Urinary bladder (tissue), 4 donors: ENCODE data around the gene ZDBF2. TPM values are rescaled to one million over a fixed set of nuclear protein-coding genes. Genes with fewer than 3 reads are reported as not detected.
"Not testable (repeated sequence)": the region's sequence is repeated elsewhere in the genome, so short reads cannot be mapped to it uniquely, and the experiment has no call there.

Experiments
- DNase-seq: peaks from one replicate; pipeline ENCODE4 v3.0.0-alpha.2; 2015; ENCODE audit errors: extremely low spot score
- H3K27ac ChIP-seq: one replicate; pipeline ENCODE4 v1.5.1; 2013; ENCODE audit warnings: low read depth, mild to moderate bottlenecking, moderate library complexity
- H3K36me3 ChIP-seq: one replicate; pipeline ENCODE4 v1.6.1; 2013; ENCODE audit warnings: mild to moderate bottlenecking, moderate library complexity; ENCODE audit not compliant: insufficient read depth
- H3K4me1 ChIP-seq: one replicate; pipeline ENCODE4 v1.6.1; 2013; ENCODE audit warnings: mild to moderate bottlenecking, moderate library complexity; ENCODE audit not compliant: insufficient read depth
- H3K4me3 ChIP-seq: one replicate; pipeline ENCODE4 v1.5.1; 2013; ENCODE audit warnings: low read depth, low read length
- WGBS: extraction: QIAGEN DNeasy Blood & Tissue Kit; methylation state at CpG from one replicate; pipeline ENCODE4 v1.1.7; 2013; 5-methylcytosine and 5-hydroxymethylcytosine counted together
- polyA plus RNA-seq: library from polyadenylated mRNA; stranded (reverse); fragments of 200-250 nt; gene quantifications from one replicate; pipeline ENCODE4 v1.2.3, GENCODE V29; 2013
- total RNA-seq: library from RNA; depleted of rRNA; stranded (reverse); fragments of >200 nt; gene quantifications from one replicate; pipeline ENCODE4 v1.2.3, GENCODE V29; 2014
- donor health status: healthy with polysubstance abuse.
- donor health status: healthy.

Gene ZDBF2
- total and polyA plus RNA-seq, 2 donors, result 3.5 to 30.4 TPM

DNA sequence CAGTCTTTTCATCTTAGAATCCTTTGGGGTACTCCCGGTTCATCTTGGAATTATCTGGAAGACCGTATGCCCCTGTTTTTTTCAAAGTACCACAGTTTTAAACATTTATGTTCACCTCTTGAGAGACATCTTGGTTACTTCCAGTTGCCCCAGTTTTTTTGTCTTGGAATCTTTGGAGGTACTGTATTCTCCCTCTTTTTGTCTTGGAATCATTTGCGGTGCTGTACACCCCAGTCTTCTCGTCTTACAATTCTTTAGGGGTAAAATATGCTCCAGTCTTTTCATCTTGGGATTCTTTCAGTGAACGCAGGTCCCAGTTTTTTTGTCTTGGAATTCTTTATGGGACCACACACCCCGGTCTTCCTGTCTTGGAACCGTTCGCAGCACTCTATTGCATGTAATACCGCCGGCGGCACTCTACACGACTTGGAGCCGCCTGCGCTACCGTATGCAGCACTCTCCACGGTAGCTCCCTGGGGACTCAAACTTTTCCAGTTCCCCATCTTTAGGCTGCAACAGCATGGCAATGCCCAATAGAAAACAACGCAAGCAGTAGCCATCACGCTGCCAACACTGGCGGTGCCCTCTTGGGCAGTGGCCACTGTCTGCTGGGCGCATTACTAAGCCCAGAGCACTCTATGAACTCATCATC lies 21.2 kb upstream of the ZDBF2 start:
- H3K4me1 ChIP-seq, result no peaks in the 10 kb centered on the region
- H3K4me3 ChIP-seq, result no peak overlapping the region
- H3K36me3 ChIP-seq, result no peaks in the 10 kb centered on the region
- DNase-seq, result no peak
- WGBS, result 51% methylated on average over 20 of the region's 20 CpGs
- no peak overlapping the region for H3K27ac ChIP-seq

DNA sequence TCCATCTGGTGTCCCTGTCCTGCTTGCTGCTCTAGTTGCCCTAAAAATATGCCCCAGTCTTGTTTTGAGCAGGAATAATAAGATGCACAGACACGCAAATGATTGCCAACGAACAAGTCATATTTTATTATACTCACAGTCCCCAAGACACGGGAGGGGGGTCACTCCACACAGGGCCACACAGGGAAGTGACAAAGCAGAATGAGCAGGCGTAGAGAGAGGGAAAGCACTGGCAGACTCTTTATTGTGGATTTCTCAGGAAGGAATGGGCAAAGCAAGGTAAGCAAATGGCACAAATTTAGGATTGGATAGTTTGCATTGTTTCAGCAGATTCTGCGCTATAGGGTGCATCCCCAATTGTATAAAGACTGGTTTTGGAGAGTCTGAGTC lies 20.7 kb upstream of the ZDBF2 start:
- H3K4me1 ChIP-seq, result no peaks in the 10 kb centered on the region
- no peaks in the 10 kb centered on the region for H3K36me3 ChIP-seq
- no peak overlapping the region for H3K4me3 ChIP-seq
- 49% methylated on average over 5 of the region's 5 CpGs for WGBS
- no peak for DNase-seq
- no peak overlapping the region for H3K27ac ChIP-seq

DNA sequence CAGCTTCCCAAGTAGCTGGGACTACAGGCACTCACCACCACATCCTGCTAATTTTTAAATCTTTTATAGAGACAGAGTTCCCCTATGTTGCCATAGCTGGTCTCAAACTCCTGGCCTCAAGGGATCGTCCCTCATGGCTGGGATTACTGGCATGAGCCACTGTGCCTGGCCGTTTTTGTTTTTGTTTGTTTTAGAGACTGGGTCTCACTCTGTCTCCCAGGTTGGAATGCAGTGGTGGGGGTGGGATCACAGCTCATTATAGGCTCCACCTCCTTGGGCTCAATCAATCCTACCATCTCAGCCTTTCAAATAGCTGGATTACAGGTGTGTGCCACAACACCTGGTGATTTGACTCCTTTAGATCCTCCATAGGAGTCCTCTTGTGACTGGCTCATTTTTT lies 19.5 kb upstream of the ZDBF2 start:
- H3K4me3 ChIP-seq, result no peak overlapping the region
- no peak for DNase-seq
- 35% methylated on average over 2 of the region's 2 CpGs for WGBS

GRCh38 chr2:206256706-206257205 lies 17.7 kb upstream of the ZDBF2 start:
- WGBS, result 42% methylated on average over 7 of the region's 7 CpGs
- no peaks in the 10 kb centered on the region for H3K36me3 ChIP-seq
- no peak overlapping the region for H3K27ac ChIP-seq
- H3K4me3 ChIP-seq, result no peak overlapping the region
- H3K4me1 ChIP-seq, result no peaks in the 10 kb centered on the region
- no peak for DNase-seq

More for the DNA sequence above, 19.5 kb upstream of the ZDBF2 start:
- Histone ChIP-seq H3K27ac (no peak overlapping the region), H3K4me1 (no peaks in the 10 kb centered on the region), H3K36me3 (no peaks in the 10 kb centered on the region)

GRCh38 chr2:206257350-206257749 lies 17.1 kb upstream of the ZDBF2 start:
- H3K36me3 ChIP-seq, result no peaks in the 10 kb centered on the region
- H3K4me3 ChIP-seq, result no peak overlapping the region
- DNase-seq, result no peak
- H3K4me1 ChIP-seq, result no peaks in the 10 kb centered on the region
- WGBS, result 50% methylated on average over 14 of the region's 14 CpGs
- H3K27ac ChIP-seq, result no peak overlapping the region

DNA sequence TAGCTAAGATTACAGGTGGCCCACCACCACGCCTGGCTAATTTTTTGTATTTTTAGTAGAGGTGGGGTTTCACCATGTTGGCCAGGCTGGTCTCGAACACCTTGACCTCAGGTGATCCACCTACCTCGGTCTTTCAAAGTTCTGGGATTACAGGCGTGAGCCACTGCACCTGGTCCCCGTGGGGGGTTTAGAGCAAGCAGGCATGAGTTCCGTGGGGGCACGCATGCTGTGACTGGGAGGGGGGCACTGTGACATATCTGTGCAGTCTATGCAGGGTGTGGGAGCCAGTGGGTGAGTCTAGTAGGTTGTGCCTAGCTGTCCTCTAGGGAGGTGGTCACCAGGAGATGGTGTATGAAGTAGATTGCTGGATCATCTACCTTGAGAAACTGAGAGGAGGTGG lies 16.6 kb upstream of the ZDBF2 start:
- H3K27ac ChIP-seq, result no peak overlapping the region
- no peak for DNase-seq

GRCh38 chr2:206258615-206259014 lies 15.8 kb upstream of the ZDBF2 start:
- WGBS, result 56% methylated on average over 8 of the region's 8 CpGs
- H3K4me1 ChIP-seq, DNase-seq, H3K36me3 ChIP-seq, H3K27ac ChIP-seq, H3K4me3 ChIP-seq: not testable (repeated sequence)

More for the DNA sequence above, 16.6 kb upstream of the ZDBF2 start:
- WGBS, result 55% methylated on average over 7 of the region's 7 CpGs
- Histone ChIP-seq H3K4me3 (no peak overlapping the region), H3K36me3 (no peaks in the 10 kb centered on the region), H3K4me1 (no peaks in the 10 kb centered on the region)

DNA sequence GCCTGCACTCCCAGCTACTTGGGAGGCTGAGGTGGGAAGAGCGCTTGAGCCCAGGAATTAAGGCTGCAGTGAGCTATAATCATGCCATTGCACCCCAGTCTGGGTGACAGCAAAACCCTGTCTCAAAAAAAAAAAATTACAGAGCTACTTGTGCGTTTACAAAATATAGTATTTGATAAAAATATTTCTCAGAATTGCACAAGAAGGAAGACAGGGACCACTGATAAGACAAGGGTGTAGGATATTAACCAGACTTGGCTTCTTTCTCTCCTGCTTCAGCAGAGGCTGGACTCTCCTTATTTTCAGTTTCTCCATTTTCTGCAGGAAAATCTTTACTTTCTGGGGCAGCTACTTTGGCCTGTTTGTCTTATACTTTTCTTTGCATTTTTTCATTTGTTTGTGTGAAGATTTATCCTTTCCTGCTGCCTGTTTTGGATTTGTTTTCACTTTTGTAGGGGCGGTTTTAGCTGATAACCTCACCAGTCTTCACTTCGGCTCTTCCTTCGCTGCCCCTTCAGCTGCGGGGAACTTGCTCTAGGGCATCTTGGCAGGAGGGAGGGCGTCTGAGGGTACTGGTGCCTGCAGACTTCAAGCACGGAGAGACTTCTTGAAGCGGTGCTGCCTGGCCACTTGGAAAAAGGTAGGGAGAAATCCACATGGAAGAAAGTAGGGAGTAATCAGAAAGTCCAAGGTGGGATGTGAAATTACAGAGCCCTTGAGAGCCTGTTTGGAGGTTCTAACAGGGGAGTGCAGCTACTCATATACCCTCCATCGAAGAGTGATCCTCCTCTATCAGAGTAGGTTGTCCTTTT lies 14.9 kb upstream of the ZDBF2 start:
- no peak for DNase-seq
- Histone ChIP-seq H3K4me1 (no peaks in the 10 kb centered on the region), H3K4me3 (no peak overlapping the region), H3K36me3 (no peaks in the 10 kb centered on the region), H3K27ac (no peak overlapping the region)
- 24% methylated on average over 10 of the region's 10 CpGs for WGBS

DNA sequence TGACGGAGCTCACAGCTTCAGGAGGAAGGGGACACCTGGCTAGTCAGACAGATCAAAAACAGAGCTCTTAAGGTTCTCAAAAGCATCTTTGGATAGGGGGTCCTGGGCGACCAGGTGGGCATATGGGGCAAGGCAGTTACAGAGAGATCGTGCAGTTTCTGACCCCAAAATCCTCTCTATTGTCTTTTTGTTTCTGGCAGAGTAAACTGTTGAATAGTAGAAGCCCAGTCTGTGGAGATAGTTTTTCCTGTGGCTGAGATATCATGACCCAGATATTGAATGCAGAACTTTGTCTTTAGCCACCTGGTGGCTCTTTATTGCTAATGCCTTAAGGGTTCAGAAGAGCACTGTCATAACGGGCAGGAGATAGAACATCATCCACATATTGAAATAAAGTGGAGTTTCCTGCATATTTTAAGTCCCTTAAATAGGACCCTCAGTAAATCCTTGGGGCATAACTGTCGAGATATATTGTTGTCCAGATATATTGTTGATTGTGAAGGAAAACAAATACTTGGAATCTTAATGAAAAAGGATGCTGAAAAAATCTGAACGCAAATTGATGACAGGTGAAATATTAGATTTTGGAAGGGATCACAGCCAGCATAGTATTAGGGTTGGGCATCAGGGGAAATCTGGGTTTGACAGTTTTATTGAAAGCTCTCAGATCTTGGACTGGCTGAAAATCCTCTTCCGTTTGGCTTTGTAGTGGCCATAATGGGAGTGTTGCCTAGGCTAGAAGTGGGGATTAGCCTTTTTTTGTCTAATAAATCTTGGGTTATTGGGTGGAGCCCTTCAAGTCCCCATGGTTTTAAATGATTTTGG lies 14.1 kb upstream of the ZDBF2 start:
- no peak for DNase-seq
- H3K4me1 ChIP-seq, result no peaks in the 10 kb centered on the region
- no peaks in the 10 kb centered on the region for H3K36me3 ChIP-seq
- H3K4me3 ChIP-seq, result no peak overlapping the region
- WGBS, result 30% methylated on average over 7 of the region's 7 CpGs
- H3K27ac ChIP-seq, result no peak overlapping the region

DNA sequence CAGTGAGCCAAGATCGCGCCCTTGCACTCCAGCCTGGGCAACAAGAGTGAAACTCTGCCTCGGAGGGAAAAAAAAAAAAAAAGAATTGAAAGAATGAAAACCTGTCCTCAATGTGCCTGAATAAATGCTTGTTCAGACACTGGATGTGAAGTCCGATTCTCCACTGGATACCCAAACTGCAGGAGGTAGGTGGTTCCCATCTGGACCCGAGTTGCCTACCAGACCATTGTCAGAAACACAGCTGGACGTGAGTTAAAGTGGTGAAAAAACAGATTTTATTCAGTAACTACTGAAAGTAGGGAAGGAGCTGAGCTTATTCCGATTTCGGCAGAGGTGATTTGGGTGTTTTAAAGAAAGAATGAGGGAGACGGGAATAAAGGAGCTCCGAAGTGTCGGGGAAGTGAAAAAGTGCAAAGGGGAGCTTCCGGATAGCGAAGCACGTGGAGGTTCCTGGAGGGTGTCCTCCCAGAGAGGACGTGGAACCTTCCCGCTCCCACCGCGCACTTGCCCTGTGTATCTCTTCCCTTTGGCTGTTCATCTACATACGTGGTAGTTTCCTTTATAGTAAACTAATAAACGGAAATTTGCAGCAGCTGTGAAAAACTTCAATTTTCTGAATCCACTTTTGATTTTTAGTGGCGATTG lies 10.4 kb upstream of the ZDBF2 start:
- no peak overlapping the region for H3K27ac ChIP-seq
- no peak for DNase-seq
- H3K4me1 ChIP-seq, result no peaks in the 10 kb centered on the region
- no peaks in the 10 kb centered on the region for H3K36me3 ChIP-seq
- WGBS, result 42% methylated on average over 21 of the region's 21 CpGs
- no peak overlapping the region for H3K4me3 ChIP-seq

GRCh38 chr2:206266130-206267125 lies 8.0 kb upstream of the ZDBF2 start:
- Histone ChIP-seq H3K4me1 (no peaks in the 10 kb centered on the region), H3K27ac (no peak overlapping the region), H3K4me3 (no peak overlapping the region), H3K36me3 (no peaks in the 10 kb centered on the region)
- DNase-seq, result no peak
- WGBS, result 43% methylated on average over 10 of the region's 10 CpGs

DNA sequence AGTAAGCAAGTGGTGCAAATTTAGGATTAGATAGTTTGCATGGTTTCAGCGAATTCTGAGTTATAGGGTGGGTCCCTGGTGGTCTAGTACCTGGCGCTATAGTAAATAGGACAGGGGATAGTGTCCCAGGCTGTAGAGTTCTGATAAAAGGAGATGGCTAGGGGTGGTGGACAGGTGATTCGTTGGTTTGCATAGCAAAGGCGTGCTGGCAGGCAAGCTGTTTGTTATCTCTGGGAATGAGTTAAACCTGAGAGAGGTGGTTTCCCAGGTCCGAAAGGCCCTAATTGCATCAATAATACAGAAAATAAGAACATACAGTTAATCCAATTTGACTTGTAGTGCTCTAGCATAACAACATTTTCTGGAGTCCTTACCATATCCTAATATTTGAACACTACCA lies 6.9 kb upstream of the ZDBF2 start:
- DNase-seq, result no peak
- Histone ChIP-seq H3K27ac (no peak overlapping the region), H3K4me3 (no peak overlapping the region), H3K4me1 (no peaks in the 10 kb centered on the region), H3K36me3 (no peaks in the 10 kb centered on the region)
- WGBS, result 39% methylated on average over 5 of the region's 5 CpGs
